Measurements from ENCODE around the gene IFITM2.

DNA sequence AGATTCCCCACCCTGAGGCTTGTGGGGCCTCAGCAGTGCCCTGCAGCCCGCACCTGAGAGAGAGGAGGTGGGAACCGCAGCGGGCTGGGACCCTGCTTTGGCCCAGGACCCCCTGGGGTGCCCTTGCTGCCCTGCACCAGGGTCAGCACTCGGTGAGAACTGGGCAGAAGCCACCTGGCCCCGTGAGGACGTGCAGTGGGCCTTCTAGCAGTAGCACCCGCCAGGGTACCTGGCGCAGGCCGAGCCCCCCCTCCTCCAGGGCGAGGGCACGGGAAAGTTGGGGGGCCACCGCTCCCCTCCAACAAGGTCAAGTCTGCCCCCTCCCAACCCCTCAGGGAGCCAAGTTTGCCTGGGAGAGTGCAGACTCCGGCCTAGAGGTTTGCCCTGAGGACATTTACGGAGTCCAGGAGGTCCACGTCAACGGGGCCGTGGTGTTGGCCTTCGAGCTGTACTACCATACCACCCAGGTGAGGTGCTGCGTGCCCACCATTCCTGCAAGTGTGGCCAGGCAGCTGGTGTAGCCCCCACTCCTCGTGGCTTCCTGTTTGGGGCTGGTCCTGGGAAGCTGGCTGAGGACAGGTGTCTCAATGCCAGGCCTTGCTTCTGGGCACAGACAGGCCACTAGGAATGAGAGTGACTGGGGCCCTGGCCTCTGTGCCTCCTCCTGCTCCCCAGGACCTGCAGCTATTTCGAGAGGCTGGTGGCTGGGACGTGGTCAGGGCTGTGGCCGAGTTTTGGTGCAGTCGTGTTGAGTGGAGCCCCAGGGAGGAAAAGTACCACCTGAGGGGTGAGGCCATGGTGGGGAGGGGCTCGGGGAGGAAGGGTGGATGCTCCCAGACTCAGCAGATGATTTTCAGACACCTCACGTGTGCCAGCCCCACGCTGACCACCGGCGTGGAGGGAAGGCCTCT is 15.2 kb upstream of the IFITM2 start:
- TF ChIP-seq FOXM1 (IDR thresholded peaks at IDR 0.05; ENCODE audit: borderline replicate concordance, low read depth) (no peak), TAF1 (IDR thresholded peaks at IDR 0.05; ENCODE audit: low read depth) (no peak), EGR1 (IDR thresholded peaks at IDR 0.05) (no peak), EP300 (IDR thresholded peaks at IDR 0.05; ENCODE audit: borderline replicate concordance) (no peak), CREB1 (IDR thresholded peaks at IDR 0.05; ENCODE audit: low read depth) (no peak)
